CD4-positive, alpha-beta T cell treated with Interleukin-10 for 1 hour (primary cell): Measurements from ENCODE around the gene SRGAP2B.
"Not testable (repeated sequence)": the region's sequence is repeated elsewhere in the genome, so short reads cannot be mapped to it uniquely, and the experiment has no call there.

Experiments used
- DNase-seq: peaks from one replicate; pipeline ENCODE4 v3.0.0-alpha.2; 2020

Gene SRGAP2B

GRCh38 chr1:145095284-145096057 is at the start of gene SRGAP2B, which contains the start of gene FAM72D:
TSS of gene SRGAP2B (minus strand) at chr1:145095328. CDS start at chr1:145092901, 2,427 bp downstream.
TSS of gene FAM72D (plus strand) at chr1:145095974. CDS start at chr1:145096848, 874 bp downstream.
- not testable (repeated sequence) for DNase-seq

DNA sequence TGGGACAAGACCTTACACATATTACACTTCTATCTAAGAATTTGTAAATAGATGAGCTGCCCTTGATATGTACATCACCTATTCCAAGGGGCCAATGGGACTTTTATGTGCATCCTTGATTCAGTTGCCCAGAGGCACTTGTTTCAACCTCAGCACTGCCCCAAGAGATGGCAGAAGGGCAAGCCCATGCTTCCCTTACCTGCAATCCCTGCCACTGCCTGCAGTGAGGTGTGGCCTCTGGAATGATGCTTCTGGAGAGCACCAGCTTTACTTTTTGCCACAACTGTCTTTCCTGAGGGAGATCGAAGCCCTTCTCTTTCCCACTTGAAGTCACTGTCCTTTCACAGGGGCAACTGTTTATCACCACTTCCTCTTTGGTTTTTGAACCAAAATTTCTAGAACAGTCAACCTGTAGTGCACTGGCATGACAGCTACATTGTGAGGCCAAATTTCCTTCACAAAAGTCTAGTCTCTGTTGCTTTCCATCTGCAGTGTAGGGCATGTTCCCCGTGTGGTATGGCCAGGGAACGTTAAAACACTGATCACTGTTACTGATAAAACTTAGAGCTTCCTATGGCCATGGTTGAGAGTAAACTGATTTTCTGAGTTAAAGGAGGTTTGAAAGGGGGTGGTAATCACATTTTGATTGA is 49.3 kb upstream of the SRGAP2B start:
- not testable (repeated sequence) for DNase-seq

GRCh38 chr1:145140549-145140948 is 45.4 kb upstream of the SRGAP2B start:
- DNase-seq, result not testable (repeated sequence)

GRCh38 chr1:145134476-145134875 is 39.3 kb upstream of the SRGAP2B start:
- DNase-seq, result not testable (repeated sequence)

DNA sequence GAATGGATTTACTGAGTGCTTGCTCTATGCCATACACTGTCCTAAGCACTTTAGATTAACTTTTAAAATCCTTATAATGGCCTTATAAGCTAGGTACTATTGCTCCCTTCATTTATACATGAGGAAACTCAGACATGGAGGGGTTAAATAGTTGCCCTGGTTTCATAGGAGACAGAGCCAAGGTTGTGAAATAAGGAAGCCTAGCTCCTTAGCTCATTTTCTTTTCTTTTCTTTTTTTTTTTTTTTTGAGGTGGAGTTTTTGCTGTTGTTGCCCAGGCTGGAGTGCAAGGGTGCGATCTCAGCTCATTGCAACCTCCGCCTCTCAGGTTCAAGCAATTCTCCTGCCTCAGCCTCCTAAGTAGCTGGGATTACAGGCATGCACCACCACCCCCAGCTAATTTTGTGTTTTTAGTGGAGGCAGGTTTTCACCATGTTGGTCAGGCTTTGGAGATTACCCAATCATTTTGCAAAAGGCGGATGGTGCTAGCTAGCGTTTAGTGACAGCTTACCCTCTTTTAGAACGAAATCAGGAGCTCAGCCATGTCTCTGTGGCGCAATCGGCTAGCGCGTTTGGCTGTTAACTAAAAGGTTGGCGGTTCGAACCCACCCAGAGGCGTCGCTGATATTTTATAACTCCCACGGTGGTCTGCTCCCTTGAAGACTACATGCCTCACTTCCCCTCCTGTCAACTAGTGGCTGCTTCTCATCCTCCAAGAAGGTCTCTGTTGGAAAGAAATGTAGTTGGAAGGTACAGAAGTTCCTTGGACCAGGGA is 33.8 kb upstream of the SRGAP2B start:
- DNase-seq, result not testable (repeated sequence)

- DNase-seq, result not testable (repeated sequence)
Observed at GRCh38 chr1:145127144-145127543, 32.0 kb upstream of the SRGAP2B start.

- DNase-seq, result not testable (repeated sequence)
Observed at GRCh38 chr1:145125112-145125511, 30.0 kb upstream of the SRGAP2B start.

DNA sequence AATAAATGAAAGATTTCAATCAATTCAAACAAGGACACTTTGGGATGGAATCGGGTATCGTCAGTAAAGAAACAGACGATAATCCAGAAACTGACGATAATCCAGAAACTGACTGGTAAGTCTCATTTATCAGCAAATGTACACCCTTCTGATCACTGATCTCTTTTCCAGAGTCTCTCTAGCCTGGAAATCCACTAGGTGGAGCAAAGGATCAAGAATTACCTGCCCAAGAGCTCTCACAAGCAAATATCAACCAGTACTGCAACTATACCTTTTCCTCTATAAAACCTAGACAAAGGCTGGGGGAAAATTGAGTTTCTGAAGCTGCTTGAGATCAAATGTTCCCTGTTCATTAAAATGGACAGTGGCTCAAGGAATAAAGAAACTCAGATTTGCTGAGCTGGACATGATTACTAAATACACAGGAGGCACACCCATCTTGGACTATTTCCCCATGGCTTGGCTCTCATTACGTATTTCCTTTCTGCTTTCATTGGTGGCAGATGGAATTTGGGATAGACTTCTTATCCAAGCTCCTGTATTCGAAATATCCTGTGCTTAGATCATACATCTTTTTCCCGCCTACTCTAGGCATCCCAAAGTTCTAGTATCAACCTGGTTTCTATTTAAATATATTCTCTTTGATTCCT is 29.0 kb upstream of the SRGAP2B start:
- not testable (repeated sequence) for DNase-seq

- not testable (repeated sequence) for DNase-seq
Observed at GRCh38 chr1:145123062-145123395, 27.9 kb upstream of the SRGAP2B start.

DNA sequence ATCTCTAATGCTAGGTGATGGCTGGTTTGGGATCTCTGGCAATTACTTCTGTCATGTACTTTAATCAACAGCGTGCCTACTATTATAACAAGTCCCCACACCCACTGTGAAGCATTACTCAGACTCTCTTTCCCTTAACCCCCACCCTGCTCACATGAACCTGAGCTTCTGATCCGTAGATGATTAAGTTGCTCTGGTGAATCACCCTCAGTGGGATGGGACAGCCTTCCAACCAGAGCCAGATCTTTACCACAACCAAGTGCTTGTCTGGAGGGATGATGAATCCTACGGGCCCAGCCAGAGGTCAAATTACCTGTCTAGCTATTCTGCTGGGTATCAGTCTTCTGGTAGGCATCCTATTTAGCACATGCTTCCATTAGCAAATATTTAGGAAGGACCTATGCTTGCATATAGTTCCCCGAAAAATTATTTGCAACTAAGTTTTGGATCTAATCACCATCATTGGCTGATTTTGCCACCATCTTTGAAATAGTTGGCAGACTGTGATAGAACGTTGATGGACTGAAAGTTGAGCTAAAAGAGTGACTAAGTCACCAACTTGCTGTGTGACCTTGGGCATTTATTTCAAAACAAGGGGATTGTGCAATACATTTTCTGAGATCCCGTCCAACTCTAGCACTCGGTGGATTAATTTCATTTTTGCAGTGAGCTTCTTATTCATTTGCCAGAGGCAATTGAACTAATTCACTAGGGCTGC is 27.4 kb upstream of the SRGAP2B start:
- DNase-seq, result not testable (repeated sequence)

DNA sequence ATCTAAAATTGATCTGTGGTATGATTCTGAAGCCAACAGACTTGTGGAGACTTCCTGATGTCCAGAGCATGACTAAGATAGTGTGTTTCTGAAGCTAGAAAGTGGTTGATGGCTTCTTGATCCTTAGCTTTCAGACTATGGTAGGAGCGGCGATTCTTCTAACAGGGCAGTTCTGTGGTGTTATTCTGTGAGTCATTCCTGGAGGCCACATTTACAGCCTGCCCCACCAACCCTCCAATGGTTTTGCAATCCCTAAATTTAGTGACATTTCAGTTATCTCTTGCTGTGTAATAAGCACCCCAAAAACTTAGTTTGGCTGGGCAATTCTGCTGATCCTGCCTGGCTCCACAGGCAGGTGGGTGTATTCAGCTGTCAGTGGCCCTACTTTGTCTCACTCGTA is 24.7 kb upstream of the SRGAP2B start:
- DNase-seq, result not testable (repeated sequence)

GRCh38 chr1:145115587-145116493 is 20.7 kb upstream of the SRGAP2B start:
- not testable (repeated sequence) for DNase-seq

GRCh38 chr1:145114560-145115057 is 19.5 kb upstream of the SRGAP2B start:
- DNase-seq, result not testable (repeated sequence)

- DNase-seq, result not testable (repeated sequence)
Observed at GRCh38 chr1:145112703-145113102, 17.6 kb upstream of the SRGAP2B start.

DNA sequence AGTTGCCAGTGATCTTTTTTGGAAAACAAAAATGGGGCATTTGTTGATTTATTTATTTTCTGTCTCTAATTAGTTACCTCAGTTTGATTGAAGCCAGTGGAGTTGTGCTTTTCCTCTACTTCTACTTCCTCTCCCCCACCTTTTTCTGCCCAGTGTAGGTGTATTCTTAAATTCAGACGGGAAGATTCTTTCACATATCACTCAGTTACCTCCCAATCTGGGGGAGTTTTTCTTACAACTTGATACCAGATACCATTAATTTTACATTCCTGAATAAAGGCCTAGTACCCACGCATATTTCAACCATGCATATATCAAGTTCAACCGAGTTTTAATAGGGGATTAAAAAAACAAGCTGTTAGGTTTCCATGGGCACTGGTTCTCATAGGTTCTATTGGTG is 16.5 kb upstream of the SRGAP2B start:
- not testable (repeated sequence) for DNase-seq

DNA sequence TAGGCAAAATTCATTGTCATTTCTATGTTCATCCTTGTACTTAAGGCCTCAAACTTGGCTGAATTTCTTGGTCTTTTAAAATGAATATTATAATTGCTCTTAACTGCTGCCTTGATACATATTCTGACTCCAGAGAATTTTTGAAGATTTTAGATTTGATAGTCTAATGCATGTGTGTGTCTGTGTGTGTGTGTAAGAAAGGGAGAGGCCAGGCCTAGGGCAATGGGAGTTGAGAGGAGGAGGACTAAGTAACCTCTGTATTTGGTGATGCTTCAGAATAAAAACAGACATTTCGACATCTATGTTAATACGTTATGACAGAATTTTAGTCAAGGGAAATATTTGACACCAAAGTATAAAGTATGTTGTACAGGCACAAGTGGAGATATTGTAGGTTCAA is 8.2 kb upstream of the SRGAP2B start:
- not testable (repeated sequence) for DNase-seq

DNA sequence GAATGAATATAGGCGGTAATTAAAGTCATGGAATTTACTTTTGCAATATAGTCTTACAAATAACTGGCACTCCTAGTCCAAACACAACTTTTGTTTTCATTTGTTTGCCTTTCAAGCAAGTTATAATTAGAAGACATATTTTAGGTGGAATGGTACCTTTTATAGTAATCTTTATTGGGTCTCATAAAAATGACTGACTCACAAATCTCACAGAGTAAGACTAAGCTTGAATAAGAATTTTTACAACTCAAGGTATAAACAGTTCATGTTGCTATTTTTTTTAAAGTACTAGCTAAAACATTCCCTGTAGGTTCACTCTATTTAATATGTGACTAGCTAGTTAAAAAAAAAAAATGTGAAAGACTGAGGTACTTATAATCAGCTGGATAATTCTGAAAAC is 6.6 kb upstream of the SRGAP2B start:
- DNase-seq, result not testable (repeated sequence)

- DNase-seq, result not testable (repeated sequence)
Observed at GRCh38 chr1:145094655-145095211, 395 bp downstream of the SRGAP2B start.

- peak; percentile 14 for DNase-seq
Observed at GRCh38 chr1:145093517-145094149, 1.5 kb downstream of the SRGAP2B start.
